GM18508 (cell line): ENCODE data around the gene BCL11A.

ENCODE experiments used
- ATAC-seq: cut with Tn5 transposase; IDR thresholded peaks from one replicate; pipeline ENCODE4 v1.9.1; 2021; ENCODE audit warnings: moderate number of reproducible peaks; ENCODE audit not compliant: insufficient read depth, unreplicated experiment

The BCL11A gene

DNA sequence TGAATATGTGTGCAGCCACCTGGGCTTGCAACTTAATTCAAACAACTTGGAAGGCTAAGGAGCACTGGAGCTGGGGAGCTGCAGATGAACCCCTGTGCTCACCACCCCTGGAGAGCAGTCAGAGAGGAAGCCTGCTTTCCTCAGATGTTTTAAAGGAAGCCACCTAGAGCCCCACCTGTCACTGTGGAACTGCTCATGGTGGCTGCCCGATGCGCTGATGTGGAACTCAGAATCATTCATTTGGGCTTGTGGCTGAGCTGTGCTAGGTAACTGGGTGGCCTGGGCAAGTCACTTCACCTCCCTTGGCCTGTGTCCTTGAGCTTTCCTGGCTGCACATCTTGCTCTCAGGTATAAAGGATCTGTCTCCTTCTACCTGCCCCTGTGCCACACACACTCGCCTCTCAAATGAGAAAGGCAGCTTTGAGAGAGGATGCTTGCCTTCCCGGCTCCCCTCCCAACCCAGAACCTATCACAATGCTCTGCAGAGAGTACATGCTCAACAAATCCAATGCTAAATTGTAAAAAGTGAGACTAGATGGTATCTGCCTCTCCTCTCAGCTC, 41.3 kb downstream of the BCL11A start:
- ATAC-seq = no peak

DNA sequence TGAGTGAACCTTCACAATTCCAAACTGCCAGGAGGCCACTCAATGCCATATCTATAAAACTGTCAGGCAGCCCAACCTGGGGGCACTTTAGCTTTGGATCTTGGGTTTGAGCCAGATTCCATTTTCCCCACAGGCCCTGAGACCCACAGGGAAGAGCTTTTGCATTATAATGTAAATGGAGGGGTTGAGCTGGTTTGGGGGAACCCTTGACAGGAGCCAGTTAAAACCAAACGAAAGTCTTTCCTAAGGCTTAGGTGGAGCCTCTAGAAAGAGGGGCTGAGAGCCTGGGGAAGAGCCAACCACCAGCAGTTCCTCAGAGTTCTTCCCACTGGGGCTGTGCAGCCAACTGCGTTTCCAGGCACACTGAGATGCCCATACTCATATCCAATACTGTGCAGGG, 42.7 kb downstream of the BCL11A start:
- no peak for ATAC-seq

DNA sequence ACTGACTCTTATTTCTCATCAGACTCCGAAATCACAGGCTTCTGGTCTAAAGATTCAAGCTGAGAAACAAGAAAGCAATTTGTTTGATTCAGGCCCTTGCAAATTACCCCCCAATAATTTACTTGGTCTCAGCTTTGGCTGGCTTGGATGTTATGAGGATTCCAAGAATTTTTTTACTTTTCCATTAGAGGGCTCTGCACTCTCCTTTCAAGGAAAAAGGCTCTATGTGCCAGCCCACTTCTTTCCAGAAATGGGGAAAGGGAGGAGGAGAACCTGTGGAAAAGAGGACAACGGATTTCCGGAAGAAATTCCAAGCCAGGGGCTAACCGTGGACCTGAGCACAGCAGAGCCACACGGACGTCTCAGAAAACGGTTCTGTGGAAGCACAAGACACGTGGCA, 44.4 kb downstream of the BCL11A start:
- ATAC-seq = no peak

DNA sequence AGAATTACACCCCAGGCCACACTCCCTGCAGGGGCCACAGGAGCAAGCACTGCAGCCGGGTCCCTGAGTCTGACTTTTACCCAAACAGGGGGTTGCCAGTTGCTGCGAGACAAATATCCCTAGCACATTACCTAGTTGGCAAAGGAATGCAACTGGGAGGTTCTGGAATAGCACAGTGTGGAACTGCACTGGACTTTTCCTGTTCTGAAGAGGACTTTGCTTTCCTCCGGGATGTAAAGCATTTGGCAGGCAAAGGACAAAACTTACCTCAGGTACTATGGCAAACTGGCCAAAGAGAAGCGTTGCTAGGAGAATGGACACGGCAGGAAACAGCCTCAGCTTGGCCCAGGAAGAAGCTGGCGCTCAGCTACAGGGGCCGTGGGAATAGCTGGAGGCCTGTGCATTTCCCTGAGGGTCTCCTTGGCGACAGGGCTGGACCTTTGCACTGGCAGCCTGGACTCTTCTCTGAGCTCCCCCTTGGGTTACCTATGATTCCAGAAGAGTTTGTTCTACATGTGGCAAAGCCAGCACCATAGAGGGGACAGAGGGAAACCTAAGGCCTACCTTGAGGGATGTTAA, 45.0 kb downstream of the BCL11A start:
- ATAC-seq = no peak

DNA sequence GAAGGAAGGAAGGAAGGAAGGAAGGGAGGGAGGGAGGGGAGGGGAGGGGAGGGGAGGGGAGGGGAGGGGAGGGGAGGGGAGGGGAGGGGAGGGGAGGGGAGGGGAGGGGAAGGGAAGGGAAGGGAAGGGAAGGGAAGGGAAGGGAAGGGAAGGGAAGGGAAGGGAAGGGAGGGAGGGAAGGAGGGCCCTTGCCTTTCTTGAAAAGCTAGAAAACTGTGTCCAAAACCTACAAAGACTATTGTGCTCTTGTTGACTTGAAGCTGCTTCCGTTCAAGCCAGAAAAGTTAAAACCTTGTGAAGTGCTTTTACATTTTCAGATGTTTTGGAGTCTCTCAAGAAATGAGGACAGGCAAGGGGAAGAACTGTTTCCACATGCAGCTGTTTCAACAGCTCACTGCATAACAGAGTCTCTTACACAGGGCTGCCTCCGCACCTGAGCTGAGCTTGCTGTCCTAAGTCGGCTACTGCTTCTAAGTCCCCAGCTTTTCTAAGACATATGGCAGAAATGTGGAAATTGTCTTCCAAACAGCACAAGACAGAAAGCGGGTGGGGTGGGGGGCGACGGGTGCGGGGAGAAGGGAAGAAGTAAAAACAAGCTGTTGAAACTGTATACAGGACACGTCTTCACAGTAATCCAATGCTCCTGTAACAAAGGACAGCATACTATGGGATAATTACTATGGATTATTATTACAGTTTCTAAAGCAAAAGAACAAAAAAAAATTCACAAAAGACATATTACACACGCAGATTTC, 46.1 kb downstream of the BCL11A start:
- ATAC-seq = no peak

DNA sequence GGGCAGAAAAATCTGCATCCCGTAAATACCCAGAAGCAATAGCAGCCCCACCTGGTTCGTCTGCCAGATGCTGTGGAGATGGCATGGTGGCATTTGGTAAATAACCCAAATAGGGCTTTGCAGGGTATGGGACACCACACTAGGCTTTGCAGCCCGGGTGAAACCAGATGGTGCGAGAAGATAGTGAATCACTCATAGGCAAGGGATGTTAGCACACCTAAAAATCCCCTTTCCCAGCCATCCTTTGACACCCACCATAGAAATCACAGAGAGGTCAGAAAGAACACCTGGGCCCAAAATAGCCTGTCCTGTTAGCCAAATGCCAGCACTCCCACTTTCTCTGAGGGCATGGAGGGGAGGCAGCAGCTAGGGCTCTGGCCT, 47.6 kb downstream of the BCL11A start:
- ATAC-seq = no peak

DNA sequence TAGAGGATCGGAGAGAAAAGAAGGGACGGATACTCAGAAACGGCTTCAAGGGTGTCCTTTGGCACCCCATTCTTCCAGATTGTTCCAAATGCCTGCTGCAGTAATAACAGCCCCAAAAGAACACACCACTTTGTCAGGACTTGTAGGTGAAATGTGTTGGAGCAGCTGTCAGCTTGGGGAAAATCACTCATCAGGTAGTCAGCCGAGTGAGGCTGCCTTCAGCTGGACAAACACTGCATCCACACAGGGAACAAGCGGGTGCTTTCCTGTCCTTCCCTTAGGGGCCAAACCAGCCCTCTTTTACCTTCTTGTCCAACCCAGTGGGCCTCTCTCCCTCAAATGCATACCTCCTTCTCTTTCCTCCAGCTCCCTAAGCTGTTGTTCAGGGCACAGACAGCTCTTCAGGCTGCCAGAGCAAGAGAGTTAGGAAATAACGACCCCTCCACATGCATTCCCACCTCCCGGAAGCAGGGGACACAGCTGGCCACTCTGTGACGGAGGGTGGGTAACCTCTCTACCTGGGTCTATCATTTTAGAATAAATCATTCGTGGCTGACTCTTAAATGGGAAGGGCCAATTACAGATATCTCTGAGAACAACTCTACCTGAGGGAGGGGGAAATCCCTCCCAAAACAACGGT, 48.1 kb downstream of the BCL11A start:
- no peak for ATAC-seq

DNA sequence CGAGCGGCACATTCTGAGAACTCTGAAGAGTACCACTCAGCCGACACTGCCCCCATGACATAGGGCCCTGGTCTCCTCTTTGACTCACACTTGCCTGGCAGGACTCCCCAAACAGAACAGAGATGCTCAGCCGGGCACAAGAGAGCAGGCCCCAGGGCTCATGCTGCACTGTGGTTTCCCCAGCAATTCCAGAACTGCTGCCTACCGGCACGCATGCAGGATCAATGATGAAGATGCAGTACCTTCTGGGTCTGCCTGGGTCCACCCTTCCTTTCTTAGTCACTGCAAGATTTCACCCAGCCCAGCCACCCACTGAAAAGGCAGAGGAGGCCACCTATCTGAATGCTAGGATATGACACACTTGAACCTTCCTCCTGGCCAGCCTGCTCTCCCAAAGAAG, 49.4 kb downstream of the BCL11A start:
- no peak for ATAC-seq

DNA sequence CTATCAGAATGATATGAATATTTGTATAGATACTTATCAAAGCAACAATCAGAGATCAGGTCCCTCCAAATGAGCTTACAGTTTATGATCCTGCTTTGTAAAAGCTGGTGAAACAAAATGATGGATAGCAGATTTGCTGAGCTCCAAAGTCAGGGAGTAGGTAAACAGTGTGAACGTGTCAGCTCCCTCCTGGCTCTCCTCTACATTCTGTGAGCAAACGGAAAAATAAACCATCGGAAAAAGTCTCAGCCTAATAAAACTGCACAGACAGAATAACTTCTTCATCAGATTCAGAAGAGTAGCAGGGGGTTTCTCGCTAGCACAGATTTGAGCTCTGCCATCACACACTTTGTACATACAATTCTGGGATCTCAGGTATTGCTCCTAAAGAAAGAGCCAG, 51.3 kb downstream of the BCL11A start:
- no peak for ATAC-seq

DNA sequence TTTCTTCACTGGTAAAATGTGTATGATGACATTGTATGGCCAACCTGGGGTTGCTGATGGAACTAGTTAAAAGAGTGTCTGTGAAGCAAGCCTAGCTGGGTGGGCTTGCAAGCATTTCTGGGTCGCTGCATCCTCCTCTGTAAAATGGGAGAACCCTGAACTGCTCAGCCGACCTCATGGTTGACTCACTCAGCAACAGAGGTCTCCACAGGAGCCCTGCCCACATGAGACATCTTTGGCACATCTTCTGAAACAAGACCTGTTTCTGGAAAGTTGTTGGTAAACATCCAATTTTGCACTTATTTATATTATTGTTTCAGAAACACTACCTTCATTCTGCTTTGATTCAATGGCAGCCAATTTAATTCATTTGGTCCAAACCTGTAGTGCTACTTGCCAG, 52.6 kb downstream of the BCL11A start:
- no peak for ATAC-seq

DNA sequence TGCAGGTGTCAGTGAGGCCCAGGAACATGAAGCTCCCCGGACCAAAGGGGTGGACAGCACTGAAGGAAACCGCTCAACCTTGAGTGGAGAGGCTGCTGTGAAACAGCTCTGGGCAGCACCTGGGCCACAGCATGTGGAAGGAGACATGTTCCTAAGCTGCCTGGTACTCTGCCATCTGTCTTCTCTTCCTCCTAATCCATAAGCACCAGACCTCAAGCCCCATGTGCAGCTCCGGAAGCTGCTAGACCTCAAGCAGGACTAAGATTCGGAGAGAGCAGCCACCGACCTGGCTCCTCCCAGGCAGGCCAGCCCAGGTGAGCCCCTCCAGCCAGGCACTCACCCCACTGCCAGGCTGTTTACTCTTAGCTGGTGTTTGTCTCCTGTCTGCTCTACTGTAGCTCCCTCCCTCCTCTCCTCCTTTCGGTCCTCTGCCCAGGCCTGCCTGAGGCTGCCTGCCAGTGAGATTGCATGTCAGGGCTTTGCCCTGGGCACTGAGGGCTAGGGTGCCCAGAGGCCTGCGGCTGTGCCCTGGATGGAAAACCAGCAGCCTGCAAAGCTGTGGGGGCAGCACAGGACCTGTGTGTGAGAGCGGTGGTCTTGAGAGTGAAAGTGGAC, 53.7 kb downstream of the BCL11A start:
- no peak for ATAC-seq

DNA sequence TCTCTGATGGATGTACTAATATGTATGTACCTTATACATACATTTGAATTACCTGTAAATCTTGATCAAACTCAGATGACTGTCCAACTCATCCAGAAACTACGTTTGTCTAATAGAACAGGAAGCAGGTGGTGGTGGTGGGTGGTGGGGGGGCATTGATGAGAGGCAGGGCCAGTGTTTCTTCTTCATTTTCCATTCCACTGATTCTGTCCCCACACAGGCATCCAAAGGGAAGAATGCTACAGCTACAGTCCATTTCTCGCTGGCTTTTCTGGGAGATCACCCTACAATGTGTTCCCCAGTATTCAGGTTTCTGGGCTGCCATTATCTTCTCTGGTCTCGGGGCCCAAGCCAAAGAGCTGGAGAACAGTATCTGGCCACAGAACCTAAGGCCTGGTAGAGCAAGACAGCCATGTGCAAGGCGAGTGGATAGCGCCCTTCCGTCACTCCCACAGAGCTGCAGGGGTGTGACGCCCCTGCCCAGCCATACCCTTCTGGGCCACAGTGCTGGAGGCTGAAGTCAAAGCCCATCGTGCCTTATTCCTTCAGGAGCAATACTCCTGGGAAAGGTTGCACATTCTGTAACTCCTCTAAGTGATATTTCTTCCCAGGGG, 54.5 kb downstream of the BCL11A start:
- ATAC-seq = no peak

DNA sequence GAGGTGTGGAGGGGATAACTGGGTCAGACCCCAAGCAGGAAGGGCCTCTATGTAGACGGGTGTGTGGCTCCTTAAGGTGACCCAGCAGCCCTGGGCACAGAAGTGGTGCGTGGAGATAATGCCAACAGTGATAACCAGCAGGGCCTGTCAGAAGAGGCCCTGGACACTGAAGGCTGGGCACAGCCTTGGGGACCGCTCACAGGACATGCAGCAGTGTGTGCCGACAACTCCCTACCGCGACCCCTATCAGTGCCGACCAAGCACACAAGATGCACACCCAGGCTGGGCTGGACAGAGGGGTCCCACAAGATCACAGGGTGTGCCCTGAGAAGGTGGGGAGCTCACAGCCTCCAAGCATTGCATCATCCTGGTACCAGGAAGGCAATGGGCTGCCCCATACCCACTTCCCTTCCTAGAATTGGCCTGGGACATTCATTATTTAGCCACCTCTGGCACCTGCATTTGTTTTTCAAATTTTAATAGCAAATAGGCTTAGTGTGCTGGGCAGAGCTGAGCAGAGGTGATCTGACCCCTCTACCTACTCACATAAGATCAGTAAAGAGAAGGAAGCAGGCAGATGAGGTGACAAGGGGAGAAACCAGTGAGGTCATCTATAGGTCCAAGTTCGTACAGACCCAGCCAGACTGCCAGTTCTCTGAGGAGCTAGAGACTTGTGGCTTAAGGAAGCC, 55.2 kb downstream of the BCL11A start:
- no peak for ATAC-seq

DNA sequence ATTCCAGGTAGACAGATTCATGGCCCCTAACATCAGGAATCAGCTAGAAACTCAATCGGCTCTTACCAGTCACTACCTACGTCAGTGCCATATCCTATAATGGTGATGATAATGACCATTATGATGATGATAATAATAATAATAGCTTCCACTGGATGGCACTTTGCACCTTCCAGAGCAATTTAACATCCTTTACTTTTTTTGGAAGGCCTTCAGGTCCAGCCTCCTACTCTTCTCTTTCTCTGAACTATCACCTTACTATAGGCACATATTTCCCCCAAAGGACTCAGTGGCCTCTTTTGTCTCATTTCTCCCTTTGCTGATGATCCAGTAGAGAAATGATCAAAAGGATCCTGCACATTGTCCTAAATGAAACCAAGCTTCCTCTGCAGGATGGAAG, 56.0 kb downstream of the BCL11A start:
- ATAC-seq = no peak

DNA sequence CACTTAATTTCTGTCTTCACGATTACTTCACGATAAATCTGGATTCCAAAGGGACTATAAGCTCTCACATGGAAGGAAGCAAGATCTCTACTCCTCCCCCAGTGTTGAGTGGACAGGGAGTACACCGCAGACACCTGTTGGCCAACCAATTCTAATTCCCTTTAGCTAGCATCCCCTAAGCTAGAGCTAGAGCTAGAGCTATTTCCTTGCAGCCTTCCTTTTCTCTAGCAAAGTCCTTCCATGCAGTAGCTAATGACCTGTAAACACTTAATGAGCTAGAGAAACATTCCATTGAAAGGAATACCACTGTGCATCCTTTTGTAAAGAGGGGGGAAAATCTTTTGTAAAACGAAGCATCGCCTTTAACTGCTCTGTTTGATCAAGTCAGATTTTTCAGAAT, 56.5 kb downstream of the BCL11A start:
- no peak for ATAC-seq

DNA sequence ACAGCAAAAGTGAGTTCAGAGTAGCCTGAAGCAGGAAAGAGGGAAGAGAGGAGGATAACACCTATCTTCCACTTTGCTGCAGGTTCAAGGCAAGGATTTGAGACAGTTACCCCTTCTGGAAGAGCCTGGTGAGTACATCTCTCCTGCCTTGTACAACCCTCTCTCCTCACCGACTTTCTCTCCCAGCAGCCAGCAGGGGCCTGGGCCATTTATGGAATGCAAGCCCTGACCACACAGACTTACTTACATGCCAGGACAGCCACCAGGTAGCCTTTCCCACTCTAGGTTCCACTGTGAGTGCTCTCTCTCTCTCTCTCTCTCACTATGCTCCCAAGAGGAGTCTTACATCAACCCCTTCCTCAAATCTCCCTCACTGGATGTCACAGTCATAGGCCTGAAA, 57.0 kb downstream of the BCL11A start:
- ATAC-seq = no peak

DNA sequence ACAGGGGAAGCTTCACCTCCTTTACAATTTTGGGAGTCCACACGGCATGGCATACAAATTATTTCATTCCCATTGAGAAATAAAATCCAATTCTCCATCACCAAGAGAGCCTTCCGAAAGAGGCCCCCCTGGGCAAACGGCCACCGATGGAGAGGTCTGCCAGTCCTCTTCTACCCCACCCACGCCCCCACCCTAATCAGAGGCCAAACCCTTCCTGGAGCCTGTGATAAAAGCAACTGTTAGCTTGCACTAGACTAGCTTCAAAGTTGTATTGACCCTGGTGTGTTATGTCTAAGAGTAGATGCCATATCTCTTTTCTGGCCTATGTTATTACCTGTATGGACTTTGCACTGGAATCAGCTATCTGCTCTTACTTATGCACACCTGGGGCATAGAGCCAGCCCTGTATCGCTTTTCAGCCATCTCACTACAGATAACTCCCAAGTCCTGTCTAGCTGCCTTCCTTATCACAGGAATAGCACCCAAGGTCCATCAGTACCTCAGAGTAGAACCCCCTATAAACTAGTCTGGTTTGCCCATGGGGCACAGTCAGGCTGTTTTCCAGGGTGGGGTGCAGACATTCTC, 58.3 kb downstream of the BCL11A start:
- ATAC-seq = no peak

DNA sequence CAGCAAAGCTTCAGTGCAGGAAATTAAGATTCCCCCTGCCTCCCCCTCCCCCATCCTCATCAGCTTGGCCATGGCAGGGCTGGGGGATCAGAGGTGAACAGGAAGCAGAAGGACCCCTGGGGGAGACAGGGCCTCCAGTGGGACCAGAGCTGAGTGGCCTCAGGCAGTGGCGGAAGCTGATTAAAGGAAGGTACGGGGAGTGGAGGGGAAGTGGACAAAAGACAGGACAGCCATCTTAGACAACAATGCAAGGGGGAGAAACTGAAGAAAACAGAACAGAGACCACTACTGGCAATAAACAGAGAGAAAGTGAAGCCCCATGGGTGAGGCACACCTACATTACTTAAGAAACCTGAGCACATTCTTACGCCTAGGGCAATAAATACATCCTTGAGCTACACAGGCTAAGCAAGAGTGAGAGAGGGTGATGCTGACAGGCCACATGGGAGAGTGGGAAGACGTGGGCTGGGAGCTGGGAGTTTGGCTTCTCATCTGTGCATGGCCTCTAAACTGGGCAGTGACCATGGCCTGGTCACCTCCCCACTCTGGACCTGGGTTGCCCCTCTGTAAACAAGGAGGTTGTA, 59.6 kb downstream of the BCL11A start:
- ATAC-seq = no peak

DNA sequence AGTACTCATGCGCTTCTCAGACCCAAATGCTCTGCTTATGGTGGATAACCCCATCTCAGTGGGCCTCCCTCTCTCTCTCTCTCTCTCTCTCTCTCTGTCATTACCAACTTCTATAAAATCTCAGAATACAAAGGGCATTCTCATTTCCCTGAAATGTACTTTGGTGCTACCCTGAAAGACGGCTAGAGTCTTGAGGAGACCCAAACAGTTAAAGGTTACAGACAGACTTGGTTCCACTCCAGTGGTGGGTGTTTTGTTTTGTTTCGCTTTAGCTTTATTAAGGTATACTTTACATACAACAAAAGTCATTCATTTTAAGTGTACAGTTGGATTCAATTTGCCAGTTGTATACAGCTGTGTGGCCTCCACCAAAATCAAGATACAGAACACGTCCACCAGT, 60.9 kb downstream of the BCL11A start:
- no peak for ATAC-seq
